D341Med (cell line): ENCODE measurements around the gene ERP44.
"Not testable (repeated sequence)": the region's sequence is repeated elsewhere in the genome, so short reads cannot be mapped to it uniquely, and the experiment has no call there.

Experiments
- DNase-seq: peaks from one replicate; pipeline ENCODE4 v3.0.0; 2012; ENCODE audit warnings: low spot score

Gene ERP44

DNA sequence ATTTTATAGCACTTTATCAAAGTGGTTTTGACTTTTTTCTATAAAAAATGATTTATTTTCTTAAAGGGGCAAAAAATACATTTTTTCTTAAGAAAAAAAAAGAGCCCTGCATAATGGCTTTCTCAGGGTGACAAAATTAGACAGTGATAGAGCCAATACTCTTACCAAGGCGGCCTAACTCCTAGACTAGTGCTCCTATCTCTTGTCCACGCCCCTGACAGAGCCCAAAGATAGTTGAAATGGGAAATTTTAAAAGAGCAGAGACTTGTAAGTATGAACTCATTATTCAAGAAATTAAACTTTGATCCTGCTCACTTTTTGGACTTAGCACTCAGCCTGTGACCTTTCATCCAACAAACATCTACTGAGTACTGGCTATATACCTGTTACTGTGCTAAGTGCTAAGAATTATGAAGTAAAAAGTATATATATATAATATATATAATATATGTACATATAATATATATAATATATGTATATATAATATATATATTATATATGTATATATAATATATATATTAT, 1.4 kb upstream of the ERP44 start:
- no peak for DNase-seq

DNA sequence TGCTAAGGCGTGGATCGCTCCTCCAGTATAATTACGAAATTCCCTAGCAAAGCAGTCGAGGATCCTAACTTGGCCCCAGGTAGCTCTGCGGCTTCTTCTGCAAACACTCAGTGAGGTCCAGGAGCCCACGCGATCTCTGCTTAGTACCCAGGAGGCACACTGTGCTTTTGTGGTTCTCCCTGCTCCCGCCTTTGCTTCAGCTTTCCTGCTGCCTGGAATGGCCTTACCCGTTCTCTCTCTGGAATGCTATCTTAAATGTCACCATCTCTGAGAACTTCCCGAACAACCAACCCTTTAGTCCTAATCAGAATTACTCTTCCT, 882 bp upstream of the ERP44 start:
- DNase-seq, result peak; percentile 44

GRCh38 chr9:100098046-100098886, 534 bp downstream of the ERP44 start:
- peak; percentile 71 for DNase-seq

DNA sequence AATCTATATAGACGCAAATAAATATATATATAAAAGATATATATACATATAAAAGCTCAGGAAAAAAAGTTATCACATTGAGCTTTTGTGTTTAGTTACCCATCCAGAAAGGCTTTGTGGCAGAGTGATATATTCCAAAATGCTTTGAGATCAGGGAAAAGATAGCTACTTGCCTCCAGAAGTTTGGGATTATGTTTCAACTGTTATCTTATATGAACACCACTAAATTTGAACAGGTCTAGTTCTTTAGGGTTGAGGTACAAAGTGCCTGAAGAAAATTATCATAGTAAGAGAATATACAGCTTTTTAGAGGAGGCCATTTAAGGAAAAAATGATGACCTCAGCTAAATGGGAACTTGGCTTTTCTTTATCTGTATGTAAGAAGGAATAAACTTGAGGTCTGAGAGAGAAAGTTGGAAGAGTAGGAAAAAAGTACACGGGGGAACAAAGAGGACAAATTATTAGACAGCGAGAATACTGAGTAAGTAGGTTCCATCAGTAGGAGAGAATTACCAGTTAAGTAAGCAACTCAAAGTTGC, 2.4 kb downstream of the ERP44 start:
- DNase-seq, result no peak

DNA sequence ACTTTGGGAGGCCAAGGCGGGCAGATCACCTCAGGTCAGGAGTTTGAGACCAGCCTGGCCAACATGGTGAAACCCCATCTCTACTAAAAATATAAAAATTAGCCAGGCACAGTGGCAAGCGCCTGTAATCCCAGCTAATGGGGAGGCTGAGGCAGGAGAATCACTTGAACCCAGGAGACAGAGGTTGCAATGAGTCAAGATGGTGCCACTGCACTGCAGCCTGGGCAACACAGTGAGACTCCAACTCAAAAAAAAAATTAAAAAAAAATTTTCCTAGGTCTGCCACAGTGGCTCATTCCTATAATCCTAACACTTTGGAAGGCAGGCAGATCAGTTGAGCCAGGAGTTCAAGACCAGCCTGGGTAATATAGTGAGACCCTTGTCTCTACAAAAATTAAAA, 4.4 kb downstream of the ERP44 start:
- not testable (repeated sequence) for DNase-seq

GRCh38 chr9:100092066-100092465, 6.7 kb downstream of the ERP44 start:
- DNase-seq, result no peak

GRCh38 chr9:100091650-100092049, 7.2 kb downstream of the ERP44 start:
- no peak for DNase-seq

- no peak for DNase-seq
Measured at GRCh38 chr9:100090880-100091279, 7.9 kb downstream of the ERP44 start.

GRCh38 chr9:100088202-100088601, 10.6 kb downstream of the ERP44 start:
- DNase-seq, result no peak

DNA sequence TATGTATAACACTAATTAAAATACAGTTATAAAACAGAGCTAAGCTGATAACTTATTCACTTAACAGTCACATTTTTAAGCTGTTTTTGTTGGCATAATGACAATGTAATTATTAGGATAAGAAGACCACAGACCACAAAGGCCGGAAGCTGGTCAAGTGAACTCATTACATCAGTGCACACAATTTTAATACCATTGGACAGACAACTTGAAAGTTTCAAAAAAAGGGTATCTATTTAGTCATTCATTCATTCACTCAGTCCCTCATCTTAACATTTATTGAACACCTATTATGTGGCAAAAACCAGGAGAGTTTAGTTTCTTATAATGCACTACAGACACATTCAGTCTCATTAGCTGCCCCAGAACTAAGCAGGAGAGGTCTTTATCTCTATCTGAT, 11.6 kb downstream of the ERP44 start:
- DNase-seq, result no peak

DNA sequence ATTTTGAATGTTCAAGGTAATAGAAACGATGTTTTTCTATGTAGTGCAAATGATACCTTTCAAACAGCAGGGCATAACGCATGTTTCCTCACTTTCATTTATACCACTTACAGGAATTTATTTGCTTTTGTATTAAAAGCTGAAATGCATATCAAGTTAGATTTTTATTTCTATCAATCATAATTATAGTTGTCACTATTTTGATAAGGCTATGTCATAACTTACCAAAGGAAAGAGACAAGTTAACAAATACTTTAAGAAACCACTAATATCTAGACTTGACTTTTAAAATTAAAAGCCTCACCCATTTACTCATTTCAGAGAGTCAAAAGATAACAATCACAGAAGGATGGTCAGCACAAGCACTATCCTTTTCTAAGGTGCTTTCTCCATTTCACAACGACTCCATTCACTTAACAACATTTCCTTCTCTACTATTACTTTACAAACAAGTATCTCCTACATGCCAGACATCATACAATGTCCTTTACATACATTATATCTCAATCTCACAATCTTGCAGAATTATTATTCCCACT, 12.6 kb downstream of the ERP44 start:
- no peak for DNase-seq

- no peak for DNase-seq
Measured at GRCh38 chr9:100084734-100085133, 14.1 kb downstream of the ERP44 start.

- DNase-seq, result no peak
Measured at GRCh38 chr9:100084128-100084453, 14.7 kb downstream of the ERP44 start.

GRCh38 chr9:100083448-100084127, 15.2 kb downstream of the ERP44 start:
- DNase-seq, result no peak

DNA sequence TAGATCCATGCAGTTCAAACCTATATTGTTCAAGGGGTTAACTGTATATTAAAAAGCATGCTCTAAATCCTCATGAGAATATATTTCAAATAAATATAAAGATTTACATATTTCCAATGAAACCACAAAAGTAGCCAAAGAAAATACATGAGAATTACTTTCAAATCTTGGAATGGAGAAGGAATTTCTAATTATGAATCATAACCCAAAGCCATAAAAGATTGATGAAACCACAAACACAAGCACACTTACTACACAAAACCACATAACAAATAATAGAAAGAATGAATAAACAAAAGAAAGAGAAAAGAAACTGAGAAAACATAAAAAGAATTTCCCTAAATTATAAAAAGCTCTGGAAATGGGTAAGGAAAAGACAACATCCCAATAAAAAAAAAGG, 16.0 kb downstream of the ERP44 start:
- no peak for DNase-seq

- not testable (repeated sequence) for DNase-seq
Measured at GRCh38 chr9:100076256-100076655, 22.5 kb downstream of the ERP44 start.

DNA sequence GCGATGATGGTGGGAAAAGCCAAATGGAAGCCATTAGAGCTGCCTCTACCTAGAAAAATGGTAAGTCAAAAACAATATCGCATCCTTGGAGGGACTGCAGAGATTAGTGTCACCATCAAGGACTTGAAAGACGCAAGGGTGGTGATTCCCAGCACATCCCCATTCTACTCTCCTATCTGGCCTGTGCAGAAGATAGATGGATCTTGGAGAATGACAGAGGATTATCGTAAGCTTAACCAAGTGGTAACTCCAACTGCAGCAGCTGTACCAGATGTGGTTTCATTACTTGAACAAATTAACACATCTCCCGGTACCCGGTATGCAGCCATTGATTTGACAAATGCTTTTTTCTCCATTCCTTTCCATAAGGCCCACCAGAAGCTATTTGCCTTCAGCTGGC, 23.8 kb downstream of the ERP44 start:
- DNase-seq, result no peak

DNA sequence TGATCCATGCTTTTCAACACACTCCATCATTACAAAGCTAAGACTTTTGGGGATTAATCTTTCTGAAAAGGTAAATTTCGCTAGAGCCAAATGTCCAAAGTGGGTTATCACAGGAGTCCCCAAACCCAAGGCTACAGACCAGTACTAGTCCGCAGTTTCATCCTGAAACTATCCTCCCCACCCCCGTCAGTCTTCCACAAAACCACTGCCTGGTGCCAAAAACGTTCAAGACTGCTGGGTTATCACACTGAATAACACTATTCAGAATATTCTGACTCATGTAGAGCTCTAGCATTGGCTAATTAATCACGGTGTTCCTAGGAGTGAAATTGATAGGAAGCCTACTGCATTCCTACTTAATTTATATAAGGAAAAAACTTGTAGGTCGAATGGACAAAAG, 24.7 kb downstream of the ERP44 start:
- no peak for DNase-seq

- DNase-seq, result no peak
Measured at GRCh38 chr9:100072805-100073204, 26.0 kb downstream of the ERP44 start.

DNA sequence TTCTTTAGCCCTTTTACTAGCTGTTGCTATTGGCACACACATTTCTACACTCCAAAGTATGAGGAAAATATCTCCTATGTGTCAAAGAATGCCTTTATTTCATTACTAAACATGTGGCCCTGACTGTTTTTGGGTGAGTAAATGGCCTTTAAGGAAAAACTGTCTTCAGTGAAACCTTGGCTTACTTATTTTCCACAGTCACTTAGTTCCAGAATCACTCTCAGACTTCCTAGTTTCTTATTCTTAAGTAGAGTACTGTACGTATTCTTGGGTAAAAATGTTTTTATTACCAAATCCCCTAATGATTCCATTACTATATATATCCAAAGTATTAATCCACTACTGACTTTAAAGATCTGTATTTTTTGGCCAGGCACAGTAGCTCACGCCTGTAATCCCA, 27.5 kb downstream of the ERP44 start:
- no peak for DNase-seq

GRCh38 chr9:100070104-100071041, 28.4 kb downstream of the ERP44 start:
- DNase-seq, result no peak

- DNase-seq, result not testable (repeated sequence)
Measured at GRCh38 chr9:100069068-100069467, 29.7 kb downstream of the ERP44 start.
